Caco-2 (cell line): ENCODE measurements around the gene AURKA. TPM values are rescaled to one million over a fixed set of nuclear protein-coding genes. Genes with fewer than 3 reads are reported as not detected.
"Not testable (repeated sequence)": the region's sequence is repeated elsewhere in the genome, so short reads cannot be mapped to it uniquely, and the experiment has no call there.

Experiments used
- BruUV-seq: library from RNA; stranded (reverse); fragments of 400-500 nt; replicated peaks from 2 replicates; lab custom pipeline; 2021; lab: Mats Ljungman, UMichigan
- CTCF ChIA-PET: fragments of 300-600 bp; sonication (Branson Sonifier 250); formaldehyde crosslinking; loops from one replicate; lab custom pipeline; 2022; ENCODE audit warnings: antibody characterized with exemption; lab: Charles Lee
- POLR2A ChIA-PET: fragments of 300-600 bp; sonication (Branson Sonifier 250); formaldehyde crosslinking; loops from one replicate; lab custom pipeline; 2022; ENCODE audit warnings: antibody characterized with exemption; lab: Charles Lee
- DNase-seq, 2 experiments: peaks; one replicate each; pipeline versions ENCODE4 v3.0.0 to v3.0.0-alpha.2; 2020 to 2022
- H3K27me3 ChIP-seq: replicated peaks from 2 replicates; pipeline ENCODE4 v1.6.0; 2011; ENCODE audit warnings: low read length; ENCODE audit not compliant: control insufficient read depth, insufficient read depth
- H3K36me3 ChIP-seq: 2 replicates; pipeline ENCODE4 v1.5.1; 2011; ENCODE audit warnings: low read length; ENCODE audit not compliant: control insufficient read depth, insufficient read depth
- H3K4me1 ChIP-seq: fragments of 250-450 bp; sonication (Bioruptor Pico); 2 replicates; pipeline ENCODE4 v1.5.1; 2020; ENCODE audit warnings: mild to moderate bottlenecking
- H3K4me3 ChIP-seq: 2 replicates; pipeline ENCODE4 v1.5.1; 2011; ENCODE audit warnings: low read depth, mild to moderate bottlenecking, control low read depth, low read length
- H3K9me3 ChIP-seq: fragments of 250-450 bp; sonication (Bioruptor Pico); 2 replicates; pipeline ENCODE4 v1.5.1; 2020; ENCODE audit warnings: mild to moderate bottlenecking, moderate library complexity
- H3K27ac Mint-ChIP-seq: one replicate; pipeline ENCODE4 v1.8.0; 2022; ENCODE audit warnings: mixed read lengths; ENCODE audit not compliant: unreplicated experiment
- H3K27me3 Mint-ChIP-seq: one replicate; pipeline ENCODE4 v1.8.0; 2022; ENCODE audit warnings: mixed read lengths; ENCODE audit not compliant: insufficient read depth, unreplicated experiment
- H3K36me3 Mint-ChIP-seq: one replicate; pipeline ENCODE4 v1.8.0; 2022; ENCODE audit warnings: mild to moderate bottlenecking, mixed read lengths; ENCODE audit not compliant: insufficient read depth, unreplicated experiment
- H3K4me1 Mint-ChIP-seq: one replicate; pipeline ENCODE4 v1.8.0; 2022; ENCODE audit warnings: low read depth, mixed read lengths; ENCODE audit not compliant: unreplicated experiment
- H3K4me3 Mint-ChIP-seq: one replicate; pipeline ENCODE4 v1.8.0; 2022; ENCODE audit warnings: mild to moderate bottlenecking, moderate library complexity, mixed read lengths; ENCODE audit not compliant: unreplicated experiment
- H3K9me3 Mint-ChIP-seq: one replicate; pipeline ENCODE4 v1.8.0; 2022; ENCODE audit warnings: mixed read lengths; ENCODE audit not compliant: unreplicated experiment
- CTCF ChIP-seq, 2 experiments: fragments of 200-600 bp in 1 of 2; IDR thresholded peaks; 1 replicate in 1 of 2; 2 replicates in 1 of 2; pipeline versions ENCODE4 v1.5.1 to v1.8.0; 2011 to 2022; ENCODE audit warnings: antibody characterized with exemption in 1 of 2, control low read depth in 1 of 2, inconsistent platforms in 1 of 2, low read depth in 1 of 2, low read length in 1 of 2, mild to moderate bottlenecking in 1 of 2, moderate library complexity in 1 of 2; ENCODE audit not compliant: insufficient read depth in 1 of 2, severe bottlenecking in 1 of 2, unreplicated experiment in 1 of 2
- intact Hi-C: fragments of 100-400 bp; cut with micrococcal nuclease; formaldehyde crosslinking; loops from one replicate; pipeline ENCODE4 v1.10.0; 2022; ENCODE audit not compliant: unreplicated experiment
- total RNA-seq: library from RNA; stranded (reverse); gene quantifications from 2 replicates; pipeline ENCODE4 v1.2.3, GENCODE V29; 2022

Gene AURKA
- total RNA-seq, 1 experiment from 2014 or later: 233 TPM

GRCh38 chr20:56343861-56344381 is 48.1 kb downstream of the AURKA start:
- no peaks in the 10 kb centered on the region for H3K27me3 ChIP-seq
- BruUV-seq: no TSS peak
- TF ChIP-seq CTCF (IDR thresholded peaks at IDR 0.05; ENCODE audit: insufficient read depth in 1 of 2, low read depth in 1 of 2, low read length in 1 of 2, severe bottlenecking in 1 of 2, unreplicated experiment in 1 of 2): peak; percentile 7 to 59
- peaks cover 12% of the 10 kb centered on the region for H3K27me3 Mint-ChIP-seq
- H3K9me3 Mint-ChIP-seq: no peaks in the 10 kb centered on the region
- intact Hi-C loops: no loop called here
- H3K4me1 ChIP-seq: peaks cover 15% of the 10 kb centered on the region
- H3K4me3 Mint-ChIP-seq: no peak overlapping the region
- H3K27ac Mint-ChIP-seq: no peak overlapping the region
- CTCF ChIA-PET: interaction anchor here (0.5 kb wide), 1 partner anchor 1156 kb away, joined by 3 read pairs; no protein-coding TSS in a partner anchor
- DNase-seq: peak in 1 of 2 experiments; percentile 39
- POLR2A ChIA-PET: no interaction called here
- no peak overlapping the region for H3K4me3 ChIP-seq
- H3K36me3 ChIP-seq: no peaks in the 10 kb centered on the region
- no peaks in the 10 kb centered on the region for H3K36me3 Mint-ChIP-seq
- H3K4me1 Mint-ChIP-seq: peaks cover 15% of the 10 kb centered on the region
- 0 out of 2 replicates have a peak, but pooled peaks cover 4% of the 10 kb centered on the region for H3K9me3 ChIP-seq

GRCh38 chr20:56342783-56343182 is 49.2 kb downstream of the AURKA start:
- CTCF ChIA-PET: interaction anchor here (0.5 kb wide), 1 partner anchor 16 kb away, joined by 3 read pairs; the partner anchor contains the start of gene FAM210B
- H3K27me3 Mint-ChIP-seq: peaks cover 17% of the 10 kb centered on the region
- H3K27me3 ChIP-seq: no peaks in the 10 kb centered on the region

GRCh38 chr20:56336709-56337108 is 55.3 kb downstream of the AURKA start:
- H3K36me3 ChIP-seq, BruUV-seq, H3K27me3 ChIP-seq, H3K4me3 ChIP-seq, DNase-seq, H3K9me3 ChIP-seq, H3K27ac Mint-ChIP-seq, intact Hi-C loops, H3K4me1 ChIP-seq, H3K36me3 Mint-ChIP-seq, POLR2A ChIA-PET, H3K4me1 Mint-ChIP-seq, H3K4me3 Mint-ChIP-seq: not testable (repeated sequence)
- CTCF ChIA-PET: interaction anchor here (0.7 kb wide), 1 partner anchor 28 kb away, joined by 4 read pairs; no protein-coding TSS in a partner anchor
- peaks cover 11% of the 10 kb centered on the region for H3K9me3 Mint-ChIP-seq
- peaks cover 24% of the 10 kb centered on the region for H3K27me3 Mint-ChIP-seq

More at GRCh38 chr20:56342783-56343182, 49.2 kb downstream of the AURKA start:
- POLR2A ChIA-PET: no interaction called here
- H3K9me3 Mint-ChIP-seq: no peaks in the 10 kb centered on the region
- Histone ChIP-seq H3K9me3 (0 out of 2 replicates have a peak, but pooled peaks cover 4% of the 10 kb centered on the region), H3K4me3 (no peak overlapping the region), H3K36me3 (no peaks in the 10 kb centered on the region), H3K4me1 (peaks cover 4% of the 10 kb centered on the region)
- no peak overlapping the region for H3K27ac Mint-ChIP-seq
- no peak for TF ChIP-seq CTCF (IDR thresholded peaks at IDR 0.05; ENCODE audit: insufficient read depth in 1 of 2, low read depth in 1 of 2, low read length in 1 of 2, severe bottlenecking in 1 of 2, unreplicated experiment in 1 of 2)
- DNase-seq: no peak
- no peaks in the 10 kb centered on the region for H3K36me3 Mint-ChIP-seq
- peaks cover 4% of the 10 kb centered on the region for H3K4me1 Mint-ChIP-seq
- intact Hi-C loops: no loop called here
- BruUV-seq: no TSS peak
- no peak overlapping the region for H3K4me3 Mint-ChIP-seq
